ENCODE results near the gene ABHD12B. TPM values are rescaled to one million over a fixed set of nuclear protein-coding genes. Genes with fewer than 3 reads are reported as not detected.

Gene ABHD12B
- total RNA-seq, 2 donors from 2014 or later: 0.80 to 55.0 TPM

DNA sequence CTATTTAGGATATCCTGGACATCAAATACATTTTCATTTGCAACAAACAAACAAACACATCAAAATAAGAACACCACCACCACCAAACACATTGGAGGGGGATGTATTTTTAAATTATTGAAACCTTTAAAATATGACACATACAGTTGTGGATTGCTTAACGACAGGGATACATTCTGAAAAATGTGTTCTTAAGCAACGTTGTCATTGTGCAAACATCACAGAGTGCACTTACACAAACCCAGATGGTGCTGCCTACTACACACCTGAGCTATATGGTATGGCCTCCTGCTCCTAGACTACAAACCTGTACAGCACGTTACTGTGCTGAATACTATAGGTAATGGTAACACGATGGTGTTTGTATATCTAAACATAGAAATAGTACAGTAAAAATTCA is 53.0 kb downstream of the ABHD12B start:
- H3K36me3 Mint-ChIP-seq (ENCODE audit: low read depth): peaks cover 33% of the 10 kb centered on the region

DNA sequence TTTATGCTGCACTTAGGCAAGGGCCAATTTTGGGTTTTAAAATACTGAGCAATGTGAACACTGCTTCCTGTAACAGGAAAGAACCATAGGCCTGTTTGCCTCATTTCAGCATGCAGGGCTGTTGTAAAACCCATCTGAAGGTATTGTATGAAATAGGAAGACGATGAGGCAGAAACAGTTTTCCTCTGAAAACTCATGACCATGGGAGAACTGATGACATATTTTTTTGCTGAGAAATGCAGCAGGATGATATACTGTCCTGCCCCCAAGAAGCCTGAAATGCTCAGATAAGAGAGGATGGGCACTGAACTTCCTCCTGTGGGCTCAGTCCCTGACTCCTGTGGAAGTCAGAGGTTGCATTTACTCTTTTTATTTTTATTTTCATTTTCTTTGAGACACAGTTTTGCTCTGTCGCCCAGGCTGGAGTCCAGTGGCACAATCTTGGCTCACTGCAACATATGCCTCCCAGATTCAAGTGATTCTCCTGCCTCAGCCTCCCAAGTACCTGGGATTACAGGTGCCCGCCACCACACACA is 55.1 kb downstream of the ABHD12B start:
- peaks cover 2% of the 10 kb centered on the region for H3K4me1 Mint-ChIP-seq
- no peaks in the 10 kb centered on the region for H3K9me3 ChIP-seq (ENCODE audit: control insufficient read depth, low read length)

More for the DNA sequence above, 53.0 kb downstream of the ABHD12B start:
- Histone ChIP-seq H3K4me1 (ENCODE audit: control insufficient read depth, insufficient read depth, low read length) (no peaks in the 10 kb centered on the region), H3K9ac (ENCODE audit: extremely low read depth, low read length, poor library complexity, severe bottlenecking) (no peak overlapping the region), H3K4me3 (ENCODE audit: low read length) (no peak overlapping the region), H3K27ac (ENCODE audit: low read depth, low read length) (no peak overlapping the region), H3K9me3 (ENCODE audit: control insufficient read depth, low read length) (no peaks in the 10 kb centered on the region), H3K36me3 (ENCODE audit: control insufficient read depth, insufficient read depth, low read length) (no peaks in the 10 kb centered on the region), H3K27me3 (ENCODE audit: control insufficient read depth, insufficient read depth, low read length, poor library complexity, severe bottlenecking) (no peaks in the 10 kb centered on the region)
- TF ChIP-seq, protein P1, sequence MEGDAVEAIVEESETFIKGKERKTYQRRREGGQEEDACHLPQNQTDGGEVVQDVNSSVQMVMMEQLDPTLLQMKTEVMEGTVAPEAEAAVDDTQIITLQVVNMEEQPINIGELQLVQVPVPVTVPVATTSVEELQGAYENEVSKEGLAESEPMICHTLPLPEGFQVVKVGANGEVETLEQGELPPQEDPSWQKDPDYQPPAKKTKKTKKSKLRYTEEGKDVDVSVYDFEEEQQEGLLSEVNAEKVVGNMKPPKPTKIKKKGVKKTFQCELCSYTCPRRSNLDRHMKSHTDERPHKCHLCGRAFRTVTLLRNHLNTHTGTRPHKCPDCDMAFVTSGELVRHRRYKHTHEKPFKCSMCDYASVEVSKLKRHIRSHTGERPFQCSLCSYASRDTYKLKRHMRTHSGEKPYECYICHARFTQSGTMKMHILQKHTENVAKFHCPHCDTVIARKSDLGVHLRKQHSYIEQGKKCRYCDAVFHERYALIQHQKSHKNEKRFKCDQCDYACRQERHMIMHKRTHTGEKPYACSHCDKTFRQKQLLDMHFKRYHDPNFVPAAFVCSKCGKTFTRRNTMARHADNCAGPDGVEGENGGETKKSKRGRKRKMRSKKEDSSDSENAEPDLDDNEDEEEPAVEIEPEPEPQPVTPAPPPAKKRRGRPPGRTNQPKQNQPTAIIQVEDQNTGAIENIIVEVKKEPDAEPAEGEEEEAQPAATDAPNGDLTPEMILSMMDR (conservative IDR thresholded peaks at IDR 0.05): no peak
- Mint-ChIP-seq H3K27me3 (ENCODE audit: insufficient read depth) (no peaks in the 10 kb centered on the region), H3K9me3 (no peaks in the 10 kb centered on the region), H3K4me1 (peaks cover 6% of the 10 kb centered on the region), H3K4me3 (no peak overlapping the region), H3K27ac (no peak overlapping the region)
- no peak for DNase-seq
- 92% methylated on average over 2 of the region's 4 CpGs; no CpG with 5 or more reads in 1 of the 2 experiments for WGBS, 2 experiments (ENCODE audit: insufficient coverage in 1 of 2, insufficient read length in 1 of 2)

DNA sequence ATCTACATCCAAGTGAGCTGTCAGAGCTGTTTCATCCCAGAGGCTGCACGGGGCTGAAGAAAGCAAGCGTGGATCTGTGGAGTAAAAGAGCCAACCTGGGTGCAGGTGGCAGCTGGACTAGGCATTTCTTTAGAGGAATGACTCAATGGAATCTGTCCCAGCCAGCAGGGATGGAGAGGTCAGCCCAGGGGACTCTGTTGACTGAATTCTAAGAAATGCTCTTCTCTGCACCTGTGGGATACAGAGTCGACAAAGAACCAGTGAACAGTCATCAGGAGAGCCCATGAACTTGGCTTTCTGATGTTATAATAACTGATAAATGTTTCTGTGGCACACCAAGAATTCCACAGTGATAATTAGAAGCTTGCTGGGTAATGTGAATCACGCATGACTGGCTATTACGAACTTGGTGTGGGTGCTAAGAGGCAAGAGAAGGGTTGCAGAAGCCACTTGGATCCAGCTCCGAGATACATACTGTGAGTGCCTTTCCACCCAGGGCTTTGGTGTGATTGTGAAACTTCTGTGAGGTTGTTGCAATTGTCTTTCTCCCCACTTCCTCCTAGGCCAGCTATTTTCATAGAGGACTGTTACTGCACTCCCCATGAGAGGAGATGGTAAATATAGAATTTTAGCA is 56.3 kb downstream of the ABHD12B start:
- no peak overlapping the region for H3K4me3 Mint-ChIP-seq
- H3K36me3 Mint-ChIP-seq (ENCODE audit: low read depth): peaks cover 20% of the 10 kb centered on the region
- no peaks in the 10 kb centered on the region for H3K27me3 ChIP-seq (ENCODE audit: control insufficient read depth, insufficient read depth, low read length, poor library complexity, severe bottlenecking)
- no peaks in the 10 kb centered on the region for H3K4me1 ChIP-seq (ENCODE audit: control insufficient read depth, insufficient read depth, low read length)
- no peak overlapping the region for H3K4me3 ChIP-seq (ENCODE audit: low read length)
- no peaks in the 10 kb centered on the region for H3K9me3 Mint-ChIP-seq
- H3K27me3 Mint-ChIP-seq (ENCODE audit: insufficient read depth): no peaks in the 10 kb centered on the region
- H3K4me1 Mint-ChIP-seq: peaks cover 11% of the 10 kb centered on the region
- H3K9me3 ChIP-seq (ENCODE audit: control insufficient read depth, low read length): no peaks in the 10 kb centered on the region
- 89 to 100% methylated on average over 3 to 5 of the region's 6 CpGs for WGBS, 2 experiments (ENCODE audit: insufficient coverage in 1 of 2, insufficient read length in 1 of 2)
- H3K27ac Mint-ChIP-seq: no peak overlapping the region
- TF ChIP-seq, protein P1 (conservative IDR thresholded peaks at IDR 0.05): no peak
- no peak overlapping the region for H3K27ac ChIP-seq (ENCODE audit: low read depth, low read length)
- H3K36me3 ChIP-seq (ENCODE audit: control insufficient read depth, insufficient read depth, low read length): no peaks in the 10 kb centered on the region
- no peak for DNase-seq
- H3K9ac ChIP-seq (ENCODE audit: extremely low read depth, low read length, poor library complexity, severe bottlenecking): no peak overlapping the region

More for the DNA sequence above, 55.1 kb downstream of the ABHD12B start:
- no peak for DNase-seq
- no peak overlapping the region for H3K27ac ChIP-seq (ENCODE audit: low read depth, low read length)
- TF ChIP-seq, protein P1 (conservative IDR thresholded peaks at IDR 0.05): no peak
- H3K36me3 Mint-ChIP-seq (ENCODE audit: low read depth): peaks cover 27% of the 10 kb centered on the region
- no peaks in the 10 kb centered on the region for H3K4me1 ChIP-seq (ENCODE audit: control insufficient read depth, insufficient read depth, low read length)
- H3K4me3 ChIP-seq (ENCODE audit: low read length): no peak overlapping the region
- H3K9me3 Mint-ChIP-seq: no peaks in the 10 kb centered on the region
- no peaks in the 10 kb centered on the region for H3K27me3 ChIP-seq (ENCODE audit: control insufficient read depth, insufficient read depth, low read length, poor library complexity, severe bottlenecking)
- no peaks in the 10 kb centered on the region for H3K36me3 ChIP-seq (ENCODE audit: control insufficient read depth, insufficient read depth, low read length)
- WGBS, 2 experiments (ENCODE audit: insufficient coverage in 1 of 2, insufficient read length in 1 of 2): 89 to 96% methylated on average over 3 of the region's 3 CpGs
- H3K27me3 Mint-ChIP-seq (ENCODE audit: insufficient read depth): no peaks in the 10 kb centered on the region
- no peak overlapping the region for H3K9ac ChIP-seq (ENCODE audit: extremely low read depth, low read length, poor library complexity, severe bottlenecking)
- H3K4me3 Mint-ChIP-seq: no peak overlapping the region
- no peak overlapping the region for H3K27ac Mint-ChIP-seq

Data from endodermal cell (in vitro differentiated cells).